HS-5 (cell line): ENCODE data around the gene BRD4.
"Not testable (repeated sequence)": the region's sequence is repeated elsewhere in the genome, so short reads cannot be mapped to it uniquely, and the experiment has no call there.

Experiments
- DNase-seq: peaks from one replicate; pipeline ENCODE4 v3.0.0-alpha.2; 2012; ENCODE audit warnings: low read depth

Gene BRD4

DNA sequence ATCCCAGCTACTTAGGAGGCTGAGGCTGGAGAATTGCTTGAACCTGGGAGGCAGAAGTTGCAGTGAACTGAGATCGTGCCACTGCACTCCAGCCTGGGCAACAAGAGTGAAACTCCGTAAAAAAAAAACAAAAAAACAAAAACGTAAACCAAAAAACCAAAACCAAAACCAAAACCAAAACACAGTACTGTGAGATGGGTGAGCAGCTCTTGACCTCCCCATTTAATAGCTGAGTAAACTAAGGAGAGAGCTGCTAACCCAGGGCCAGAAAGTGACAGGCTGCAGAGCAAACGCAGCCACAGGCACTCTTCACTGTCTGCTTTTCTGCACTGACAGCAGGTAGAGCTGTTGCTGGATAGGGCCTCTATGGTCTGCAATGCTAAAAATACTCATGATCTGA, 27.7 kb upstream of the BRD4 start:
- not testable (repeated sequence) for DNase-seq

GRCh38 chr19:15358918-15359317, 26.6 kb upstream of the BRD4 start:
- DNase-seq: no peak

- no peak for DNase-seq
Measured at GRCh38 chr19:15357906-15358305, 25.6 kb upstream of the BRD4 start.

GRCh38 chr19:15354566-15355296, 22.4 kb upstream of the BRD4 start:
- DNase-seq: no peak

GRCh38 chr19:15353908-15354307, 21.6 kb upstream of the BRD4 start:
- DNase-seq: no peak

GRCh38 chr19:15352535-15352934, 20.2 kb upstream of the BRD4 start:
- not testable (repeated sequence) for DNase-seq

DNA sequence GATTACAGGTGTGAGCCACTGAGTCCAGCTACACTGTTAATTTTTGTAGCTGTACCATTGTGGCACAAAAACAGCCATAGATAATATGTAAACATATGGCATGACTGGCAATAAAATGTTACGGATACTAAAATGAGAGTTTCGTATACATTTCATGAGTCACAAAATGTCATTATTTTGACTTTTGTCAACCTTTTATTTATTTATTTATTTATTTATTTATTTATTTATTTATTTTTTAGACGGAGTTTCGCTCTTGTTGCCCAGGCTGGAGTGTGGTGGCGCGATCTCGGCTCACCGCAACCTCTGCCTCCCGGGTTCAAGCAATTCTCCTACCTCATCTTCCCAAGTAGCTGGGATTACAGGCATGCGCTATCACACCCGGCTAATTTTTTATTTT, 9.0 kb upstream of the BRD4 start:
- not testable (repeated sequence) for DNase-seq

DNA sequence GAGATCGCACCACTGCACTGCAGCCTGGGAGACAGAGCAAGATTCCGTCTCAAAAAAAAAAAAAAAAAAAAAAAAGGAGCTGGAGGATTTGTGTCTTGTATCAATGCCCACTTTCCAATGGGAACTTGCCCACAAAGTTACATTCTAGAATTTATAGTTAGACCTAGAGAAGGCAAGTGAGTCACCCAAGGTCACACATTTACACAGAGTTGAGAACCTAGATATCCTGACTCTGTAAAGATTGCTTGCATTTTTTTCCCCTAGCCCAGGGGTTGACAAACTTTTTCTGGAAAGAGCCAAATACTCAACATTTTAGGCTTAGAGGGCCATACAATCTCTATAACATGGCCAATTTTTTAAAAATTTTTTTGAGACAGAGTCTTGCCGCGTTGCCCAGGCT, 7.7 kb upstream of the BRD4 start:
- no peak for DNase-seq

DNA sequence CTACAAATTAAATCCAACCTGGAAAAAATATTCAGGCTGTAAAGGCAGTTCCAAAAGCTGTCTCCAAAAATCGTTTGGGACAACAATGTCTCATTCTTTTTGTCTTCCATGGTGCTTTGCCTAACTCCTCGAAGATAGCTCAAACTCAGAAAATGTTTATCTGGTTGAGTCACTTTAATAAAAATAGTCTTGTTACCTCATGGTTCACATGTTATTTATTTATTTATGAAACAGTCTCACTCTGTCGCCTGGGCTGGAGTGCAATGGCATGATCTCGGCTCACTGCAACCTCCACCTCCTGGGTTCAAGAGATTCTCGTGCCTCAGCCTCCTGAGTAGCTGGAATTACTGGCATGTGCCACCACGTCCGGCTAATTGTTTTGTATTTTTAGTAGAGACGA, 4.9 kb upstream of the BRD4 start:
- no peak for DNase-seq

- DNase-seq: not testable (repeated sequence)
Measured at GRCh38 chr19:15335992-15336391, 3.7 kb upstream of the BRD4 start.

DNA sequence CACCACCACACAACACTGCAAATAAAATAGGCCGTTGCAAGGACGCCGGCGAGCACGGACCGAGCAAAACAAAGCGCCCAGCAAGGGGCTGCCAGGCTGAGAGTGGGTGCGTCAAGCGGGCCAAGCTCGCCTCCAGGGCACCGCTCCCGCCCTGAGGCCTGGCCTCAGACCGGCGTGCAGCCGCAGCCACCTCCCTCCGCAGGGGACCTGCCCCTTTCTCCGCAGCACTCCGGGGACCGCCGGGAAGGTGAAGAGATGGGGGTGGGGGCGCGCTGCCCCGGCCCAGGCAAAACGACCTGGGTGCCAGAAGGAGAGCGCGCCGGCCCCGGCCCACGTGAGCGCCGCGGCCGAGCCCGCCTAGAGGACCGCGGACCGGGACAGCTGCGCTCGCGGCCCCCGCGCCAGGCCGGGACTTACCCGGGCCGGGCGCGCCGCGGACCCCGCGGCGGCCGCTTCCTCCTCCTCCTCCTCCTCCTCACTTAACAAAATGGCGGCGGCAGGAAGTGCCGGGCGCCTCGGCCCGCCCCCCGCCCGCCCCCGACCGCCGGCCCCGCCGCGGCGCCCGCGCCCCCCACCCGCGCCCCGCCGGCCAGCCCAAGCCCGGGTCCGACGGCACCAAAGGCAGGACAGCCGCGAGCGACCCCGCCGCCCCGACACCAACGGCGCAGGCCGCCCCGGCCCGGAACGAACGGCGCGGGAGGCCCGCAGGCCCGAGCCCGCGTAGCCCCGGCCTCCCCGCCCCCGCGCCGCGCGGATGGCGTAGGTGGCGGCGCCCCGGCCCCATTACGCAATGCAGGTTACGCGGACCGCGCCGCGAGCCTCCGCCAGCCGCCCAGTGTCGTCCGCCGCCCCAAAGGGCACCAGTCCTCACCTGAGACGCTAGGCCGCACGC, 674 bp downstream of the BRD4 start:
- DNase-seq: no peak

DNA sequence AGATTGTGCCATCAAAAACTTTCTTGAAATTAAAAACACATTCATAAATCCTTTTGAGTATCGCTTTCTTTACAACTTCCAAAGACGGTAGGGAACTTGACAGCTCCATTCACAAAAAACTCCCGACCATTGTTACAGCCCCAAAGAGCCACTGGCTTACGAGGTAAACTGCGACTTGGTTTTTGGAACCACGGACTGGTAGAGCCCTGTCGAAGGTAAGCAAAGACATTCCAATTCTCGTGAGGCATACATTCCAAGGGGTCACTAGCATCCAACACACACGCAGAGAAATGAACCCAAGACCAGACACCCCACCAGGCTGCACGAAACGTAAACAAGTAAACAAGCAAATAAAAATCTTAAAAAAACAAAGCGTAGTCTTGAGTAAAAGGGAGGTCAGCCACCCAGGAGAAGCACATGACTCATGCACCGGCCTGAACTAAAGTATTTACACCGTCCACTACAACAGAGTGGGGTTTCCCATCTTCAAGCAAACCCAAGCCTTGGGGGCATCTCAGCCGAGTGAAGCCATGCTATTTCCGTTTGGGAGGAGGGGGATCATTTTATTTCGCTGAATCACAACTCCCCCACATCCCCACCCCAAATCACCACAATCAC, 1.4 kb downstream of the BRD4 start:
- DNase-seq: peak; percentile 54

DNA sequence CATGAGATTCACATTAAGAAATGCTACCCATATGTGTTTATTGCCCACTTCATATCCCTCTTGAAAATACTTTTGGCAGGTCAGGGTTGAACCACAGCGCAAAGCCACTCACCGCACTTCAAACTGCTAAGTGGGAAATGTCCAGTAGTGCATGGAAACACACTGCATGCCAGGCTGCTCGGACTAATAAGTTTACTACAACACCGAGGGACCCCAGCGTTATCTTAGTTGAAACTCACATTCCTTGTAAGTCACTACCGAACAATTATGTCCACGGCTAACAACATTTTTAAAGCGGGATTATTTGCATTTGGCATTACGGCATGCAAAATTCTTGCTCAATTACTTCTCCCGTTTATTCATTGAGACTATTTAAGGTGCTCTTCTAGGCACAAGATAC, 4.0 kb downstream of the BRD4 start:
- no peak for DNase-seq

DNA sequence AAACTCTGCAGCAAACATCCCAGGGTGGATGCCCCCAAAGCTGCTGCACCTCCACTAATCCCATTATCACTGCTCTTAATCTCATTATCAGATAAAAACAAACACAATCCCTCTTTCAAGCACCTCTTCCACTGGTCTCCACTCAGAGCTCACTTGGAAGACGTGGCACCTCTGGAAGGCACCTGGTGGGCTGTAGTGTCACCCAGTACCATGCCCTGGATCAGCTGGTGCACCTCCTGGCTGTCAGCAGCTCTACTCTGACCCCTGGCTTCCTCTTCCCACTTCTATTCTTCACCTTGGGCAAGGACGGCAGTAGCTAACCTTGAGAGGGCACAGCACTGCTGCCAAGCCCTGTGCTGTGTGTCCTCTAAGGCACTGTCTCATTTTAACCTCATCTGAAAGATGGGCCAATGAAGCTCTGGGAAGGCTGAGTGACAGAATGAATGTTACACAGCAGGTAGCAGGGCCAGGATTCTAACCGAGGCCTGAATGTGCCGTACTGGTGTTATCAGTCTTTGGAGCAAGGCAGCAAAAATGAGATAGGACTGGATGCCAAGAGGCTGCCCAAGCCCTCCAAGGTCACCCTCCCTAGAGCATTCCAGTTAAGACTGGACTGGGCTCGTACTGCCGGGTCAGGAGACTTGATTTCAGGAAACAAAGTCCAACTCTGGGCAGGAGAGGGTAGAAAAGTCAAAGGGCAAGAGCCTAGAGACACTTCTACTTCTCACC, 7.4 kb downstream of the BRD4 start:
- no peak for DNase-seq

- no peak for DNase-seq
Measured at GRCh38 chr19:15323496-15324235, 8.7 kb downstream of the BRD4 start.

DNA sequence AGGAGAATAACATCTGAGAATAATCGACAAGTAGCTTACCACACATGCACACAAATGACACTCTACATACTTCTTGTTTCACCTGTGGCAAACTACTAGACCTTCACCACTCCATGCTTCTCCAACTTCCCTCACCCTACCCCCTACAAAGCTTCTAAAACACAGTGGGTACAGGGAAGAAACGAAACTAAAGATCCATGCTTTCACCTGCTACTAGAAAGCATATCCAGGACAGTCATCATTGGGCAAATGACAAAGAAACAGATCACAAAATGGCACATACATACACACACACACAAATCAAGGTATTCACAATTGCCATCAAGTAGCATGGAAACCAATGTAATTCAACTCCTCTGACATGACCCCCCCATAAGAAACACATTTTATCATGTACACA, 10.6 kb downstream of the BRD4 start:
- DNase-seq: no peak

DNA sequence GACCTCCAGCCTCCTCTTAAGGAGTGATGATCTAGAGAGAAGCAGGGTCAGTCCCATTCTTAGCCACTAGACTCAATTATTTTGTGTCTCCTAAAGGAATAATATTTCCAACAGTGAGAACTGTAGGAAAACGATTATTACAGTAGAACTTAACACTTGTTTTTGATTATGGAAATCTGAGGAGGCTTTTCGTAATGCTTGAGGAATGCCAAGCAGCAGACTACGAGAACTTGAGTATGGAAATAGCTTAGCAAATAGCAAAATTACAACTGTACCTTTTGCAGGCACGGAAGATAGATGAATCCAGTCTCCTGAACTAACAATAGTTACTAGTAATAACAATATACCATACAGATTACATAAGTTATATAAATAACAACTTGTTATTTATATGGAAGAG, 12.2 kb downstream of the BRD4 start:
- peak; percentile 66 for DNase-seq

DNA sequence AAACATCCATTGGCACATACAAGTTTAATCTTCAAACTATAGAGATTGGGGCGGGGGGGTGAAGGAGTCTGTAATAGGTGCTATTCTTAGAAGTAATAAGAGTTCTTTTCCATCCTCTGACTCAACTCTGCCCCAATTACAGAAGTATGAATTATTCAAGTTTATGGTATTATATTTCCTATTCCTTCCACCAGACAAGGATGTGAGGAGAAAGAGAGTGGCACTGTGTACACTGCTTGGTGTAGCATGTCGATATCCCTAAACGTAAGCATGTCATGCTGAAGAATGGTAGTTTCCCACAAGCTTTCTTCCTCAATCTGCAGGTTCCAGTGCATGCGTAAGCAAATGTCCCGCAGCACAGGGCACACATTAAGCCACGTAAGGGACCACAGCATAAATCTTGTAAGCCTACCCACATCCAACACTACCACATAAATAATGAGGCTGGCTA, 14.1 kb downstream of the BRD4 start:
- DNase-seq: no peak

- DNase-seq: no peak
Measured at GRCh38 chr19:15317392-15318071, 14.8 kb downstream of the BRD4 start.

DNA sequence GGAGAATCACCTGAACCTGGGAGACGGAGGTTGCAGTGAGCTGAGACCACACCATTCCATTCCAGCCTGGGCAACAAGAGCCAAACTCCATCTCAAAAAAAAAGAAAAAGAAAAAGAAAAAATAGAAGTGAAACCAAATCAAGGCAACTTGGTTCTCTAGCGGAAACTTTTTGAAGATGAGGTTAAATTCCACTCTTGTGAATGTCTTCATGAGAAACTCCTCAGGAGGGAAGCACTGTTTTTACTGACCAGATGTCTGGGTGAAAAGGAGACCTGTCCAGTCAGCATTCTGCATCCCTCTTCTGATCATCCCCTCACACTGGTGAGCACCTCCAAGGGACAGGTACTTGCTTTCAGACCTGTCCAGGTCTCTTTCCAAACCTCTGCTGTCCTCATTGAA, 15.8 kb downstream of the BRD4 start:
- DNase-seq: no peak

- no peak for DNase-seq
Measured at GRCh38 chr19:15315101-15315500, 17.2 kb downstream of the BRD4 start.
